HepG2 (cell line): Measurements from ENCODE around the gene TUBA8. TPM values are rescaled to one million over a fixed set of nuclear protein-coding genes. Genes with fewer than 3 reads are reported as not detected.

ENCODE experiments used
- ASH2L ChIP-seq: fragments of 300-600, 200-600 bp; sonication (generic); IDR thresholded peaks from 2 replicates; pipeline ENCODE4 v1.7.0; 2017; ENCODE audit warnings: low read depth, mild to moderate bottlenecking, moderate library complexity, mixed read lengths, low read length; ENCODE audit not compliant: insufficient read length
- CC2D1A ChIP-seq: sonication (generic); formaldehyde crosslinking; IDR thresholded peaks from 2 replicates; pipeline ENCODE4 v1.8.1; 2023; ENCODE audit warnings: mild to moderate bottlenecking, missing genetic modification reagents
- ELF4 ChIP-seq: sonication (generic); formaldehyde crosslinking; IDR thresholded peaks from 2 replicates; pipeline ENCODE4 v1.5.0; 2020; ENCODE audit warnings: missing genetic modification reagents, mild to moderate bottlenecking, moderate library complexity, borderline replicate concordance
- FOXM1 ChIP-seq: sonication (generic); formaldehyde crosslinking; IDR thresholded peaks from 2 replicates; pipeline ENCODE4 v1.5.0; 2020; ENCODE audit warnings: missing genetic modification reagents
- NFE2L1 ChIP-seq: sonication (generic); formaldehyde crosslinking; IDR thresholded peaks from 2 replicates; pipeline ENCODE4 v1.4.0; 2020; ENCODE audit warnings: missing genetic modification reagents, mild to moderate bottlenecking, borderline replicate concordance
- NR2F6 ChIP-seq, 2 experiments: IDR thresholded peaks; 2 replicates each; pipeline ENCODE4 v1.6.1; 2016; ENCODE audit warnings: antibody characterized with exemption in 1 of 2, mild to moderate bottlenecking in 1 of 2
- PAWR ChIP-seq: sonication (generic); formaldehyde crosslinking; IDR thresholded peaks from 2 replicates; pipeline ENCODE4 v1.4.0; 2020; ENCODE audit warnings: missing genetic modification reagents, mild to moderate bottlenecking, borderline replicate concordance
- POLR2G ChIP-seq: fragments of 200-400 bp; formaldehyde crosslinking; IDR thresholded peaks from 2 replicates; pipeline ENCODE4 v1.6.1; 2018; ENCODE audit warnings: mild to moderate bottlenecking, low read depth, low read length, moderate library complexity
- SAFB2 ChIP-seq: sonication (generic); formaldehyde crosslinking; IDR thresholded peaks from 2 replicates; pipeline ENCODE4 v1.5.1; 2020; ENCODE audit warnings: missing genetic modification reagents, low read depth, mild to moderate bottlenecking, borderline replicate concordance
- SATB2 ChIP-seq: sonication (generic); formaldehyde crosslinking; IDR thresholded peaks from 2 replicates; pipeline ENCODE4 v1.5.0; 2020; ENCODE audit warnings: missing genetic modification reagents
- SMAD1 ChIP-seq: sonication (generic); formaldehyde crosslinking; IDR thresholded peaks from 2 replicates; pipeline ENCODE4 v1.4.0; 2020; ENCODE audit warnings: missing genetic modification reagents, low read depth, mild to moderate bottlenecking, borderline replicate concordance
- ZMAT5 ChIP-seq: sonication (generic); formaldehyde crosslinking; IDR thresholded peaks from 2 replicates; pipeline ENCODE4 v1.5.0; 2020; ENCODE audit warnings: mild to moderate bottlenecking, low read depth, missing genetic modification reagents, borderline replicate concordance
- ZNF281 ChIP-seq: sonication (generic); formaldehyde crosslinking; IDR thresholded peaks from 2 replicates; pipeline ENCODE4 v1.4.0; 2020; ENCODE audit warnings: missing genetic modification reagents, borderline replicate concordance
- ZNF574 ChIP-seq: sonication (generic); formaldehyde crosslinking; IDR thresholded peaks from 2 replicates; pipeline ENCODE4 v1.4.0; 2020; ENCODE audit warnings: missing genetic modification reagents
- ZNF577 ChIP-seq: sonication (generic); formaldehyde crosslinking; IDR thresholded peaks from 2 replicates; pipeline ENCODE4 v1.4.0; 2020; ENCODE audit warnings: mild to moderate bottlenecking, low read depth, missing genetic modification reagents, borderline replicate concordance
- ZNF639 ChIP-seq: conservative IDR thresholded peaks from 2 replicates; pipeline ENCODE4 v1.6.1; 2018; ENCODE audit warnings: missing genetic modification reagents
- ZNF703 ChIP-seq: sonication (generic); formaldehyde crosslinking; IDR thresholded peaks from 2 replicates; pipeline ENCODE4 v1.5.1; 2020; ENCODE audit warnings: missing genetic modification reagents, mild to moderate bottlenecking, moderate library complexity, borderline replicate concordance
- polyA plus RNA-seq, 8 experiments: library from polyadenylated mRNA; depleted of rRNA in 3 of 8; stranded (reverse) in 7 of 8; unstranded in 1 of 8; fragments of >200 nt; fragmentation: Illumina TruSeq in 4 of 8; extraction: Trizol in 4 of 8; gene quantifications; 2 replicates each; pipeline versions ENCODE4 v1.2.1 to v1.2.3, GENCODE V29; 2011 to 2016; ENCODE audit warnings: low read depth in 4 of 8, missing spikeins in 1 of 8, mixed read lengths in 1 of 8; ENCODE audit not compliant: insufficient read depth in 1 of 8
- total RNA-seq, 5 experiments: library from RNA; depleted of rRNA; stranded (reverse); fragments of >200 nt; fragmentation: Illumina TruSeq; extraction: Trizol; gene quantifications; 2 replicates each; pipeline ENCODE4 v1.2.3, GENCODE V29; 2016; ENCODE audit warnings: low read depth in 1 of 5

Gene TUBA8
- total and polyA plus RNA-seq, 2 of the 13 experiments (the other 11 are each of a cell fraction or from before 2014, with no cell fraction given), result 0.35 to 0.69 TPM

- TF ChIP-seq ZNF281 (CRISPR knock-in tag) (no peak), ZNF703 (no peak), ELF4 (CRISPR knock-in tag) (peak; percentile 78; the same call in 1 of the 2 replicates), NR2F6 (IDR thresholded peaks at IDR 0.05) (no peak), NR2F6 (CRISPR knock-in tag; IDR thresholded peaks at IDR 0.05) (0 out of 2 replicates have a peak, but pooled peaks have one; percentile 11), SATB2 (CRISPR knock-in tag) (no peak), ASH2L (peak; percentile 87), ZNF639 (CRISPR knock-in tag) (peak; percentile 24; the same call in 1 of the 2 replicates), ZNF577 (CRISPR knock-in tag) (no peak), ZNF574 (CRISPR knock-in tag) (peak; percentile 91), POLR2G (peak; percentile 83), FOXM1 (CRISPR knock-in tag) (no peak), NFE2L1 (no peak), CC2D1A (CRISPR knock-in tag) (no peak), ZMAT5 (CRISPR knock-in tag) (no peak), PAWR (CRISPR knock-in tag) (no peak), SAFB2 (CRISPR knock-in tag) (no peak), SMAD1 (CRISPR knock-in tag) (no peak)
Measured at GRCh38 chr22:18077639-18078328, 32.8 kb upstream of the TUBA8 start, which contains the start of gene PEX26 (continued).
